MCF 10A (cell line): ENCODE results near the gene ACTN1. TPM values are rescaled to one million over a fixed set of nuclear protein-coding genes. Genes with fewer than 3 reads are reported as not detected.

ENCODE experiments used
- BruUV-seq: library from RNA; stranded (reverse); fragments of 400-500 nt; replicated peaks from 2 replicates; lab custom pipeline; 2021; lab: Mats Ljungman, UMichigan
- CTCF ChIA-PET: fragments of 300-600 bp; sonication (Branson Sonifier 250); formaldehyde crosslinking; extraction: SDS; loops from one replicate; lab custom pipeline; 2021; ENCODE audit warnings: antibody characterized with exemption, inconsistent platforms; lab: Yijun Ruan, JAX
- POLR2A ChIA-PET: fragments of 300-600, 350-650 bp; sonication (Branson Sonifier 250); formaldehyde crosslinking; extraction: SDS; loops from one replicate; lab custom pipeline; 2020; ENCODE audit warnings: antibody characterized with exemption, inconsistent platforms; lab: Yijun Ruan, JAX
- DNase-seq: peaks from one replicate; pipeline ENCODE4 v3.0.0-alpha.2; 2018; ENCODE audit not compliant: unreplicated experiment
- H3K27ac Mint-ChIP-seq: one replicate; pipeline ENCODE4 v1.8.0; 2022; ENCODE audit warnings: mild to moderate bottlenecking, low read depth, mixed read lengths; ENCODE audit not compliant: unreplicated experiment
- H3K27me3 Mint-ChIP-seq: one replicate; pipeline ENCODE4 v1.8.0; 2022; ENCODE audit warnings: mixed read lengths; ENCODE audit not compliant: insufficient read depth, unreplicated experiment
- H3K36me3 Mint-ChIP-seq: one replicate; pipeline ENCODE4 v1.8.0; 2022; ENCODE audit warnings: mild to moderate bottlenecking, moderate library complexity, mixed read lengths; ENCODE audit not compliant: insufficient read depth, unreplicated experiment
- H3K4me1 Mint-ChIP-seq: one replicate; pipeline ENCODE4 v1.8.0; 2022; ENCODE audit warnings: mixed read lengths; ENCODE audit not compliant: insufficient read depth, unreplicated experiment
- H3K4me3 Mint-ChIP-seq: one replicate; pipeline ENCODE4 v1.8.0; 2022; ENCODE audit warnings: mild to moderate bottlenecking, moderate library complexity, mixed read lengths; ENCODE audit not compliant: unreplicated experiment
- H3K9me3 Mint-ChIP-seq: one replicate; pipeline ENCODE4 v1.8.0; 2022; ENCODE audit warnings: mixed read lengths; ENCODE audit not compliant: unreplicated experiment
- intact Hi-C: fragments of 100-400 bp; cut with micrococcal nuclease; formaldehyde crosslinking; loops from 2 replicates; pipeline ENCODE4 v1.14.1; 2022
- total RNA-seq: library from RNA; stranded (reverse); gene quantifications from 2 replicates; pipeline ENCODE4 v1.2.3, GENCODE V29; 2022
- TF ChIP-seq, protein P1 (sequence below): fragments of 200-600 bp; IDR thresholded peaks from one replicate; pipeline ENCODE4 v1.8.0; 2022; ENCODE audit warnings: antibody characterized with exemption, mild to moderate bottlenecking; ENCODE audit not compliant: unreplicated experiment

Gene ACTN1
- total RNA-seq, 1 experiment from 2014 or later = 312 TPM

GRCh38 chr14:68961781-68962584, 17.1 kb downstream of the ACTN1 start:
- DNase-seq = peak; percentile 87
- H3K4me3 Mint-ChIP-seq = no peak overlapping the region
- peak overlapping the region; percentile 85 for H3K27ac Mint-ChIP-seq
- no TSS peak for BruUV-seq
- H3K9me3 Mint-ChIP-seq = no peaks in the 10 kb centered on the region
- POLR2A ChIA-PET = interaction anchor here (0.7 to 6.2 kb wide), 4 partner anchors 13 to 59 kb away, joined by 3 to 60 read pairs (median 24); no protein-coding TSS in a partner anchor
- H3K36me3 Mint-ChIP-seq = peaks cover 28% of the 10 kb centered on the region
- TF ChIP-seq, protein P1, sequence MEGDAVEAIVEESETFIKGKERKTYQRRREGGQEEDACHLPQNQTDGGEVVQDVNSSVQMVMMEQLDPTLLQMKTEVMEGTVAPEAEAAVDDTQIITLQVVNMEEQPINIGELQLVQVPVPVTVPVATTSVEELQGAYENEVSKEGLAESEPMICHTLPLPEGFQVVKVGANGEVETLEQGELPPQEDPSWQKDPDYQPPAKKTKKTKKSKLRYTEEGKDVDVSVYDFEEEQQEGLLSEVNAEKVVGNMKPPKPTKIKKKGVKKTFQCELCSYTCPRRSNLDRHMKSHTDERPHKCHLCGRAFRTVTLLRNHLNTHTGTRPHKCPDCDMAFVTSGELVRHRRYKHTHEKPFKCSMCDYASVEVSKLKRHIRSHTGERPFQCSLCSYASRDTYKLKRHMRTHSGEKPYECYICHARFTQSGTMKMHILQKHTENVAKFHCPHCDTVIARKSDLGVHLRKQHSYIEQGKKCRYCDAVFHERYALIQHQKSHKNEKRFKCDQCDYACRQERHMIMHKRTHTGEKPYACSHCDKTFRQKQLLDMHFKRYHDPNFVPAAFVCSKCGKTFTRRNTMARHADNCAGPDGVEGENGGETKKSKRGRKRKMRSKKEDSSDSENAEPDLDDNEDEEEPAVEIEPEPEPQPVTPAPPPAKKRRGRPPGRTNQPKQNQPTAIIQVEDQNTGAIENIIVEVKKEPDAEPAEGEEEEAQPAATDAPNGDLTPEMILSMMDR = no peak
- CTCF ChIA-PET = interaction anchor here (0.6 to 1.2 kb wide), 2 partner anchors 36 to 49 kb away, joined by 3 to 6 read pairs; no protein-coding TSS in a partner anchor
- intact Hi-C loops = no loop called here
- H3K4me1 Mint-ChIP-seq = peaks cover 51% of the 10 kb centered on the region
- H3K27me3 Mint-ChIP-seq = no peaks in the 10 kb centered on the region

DNA sequence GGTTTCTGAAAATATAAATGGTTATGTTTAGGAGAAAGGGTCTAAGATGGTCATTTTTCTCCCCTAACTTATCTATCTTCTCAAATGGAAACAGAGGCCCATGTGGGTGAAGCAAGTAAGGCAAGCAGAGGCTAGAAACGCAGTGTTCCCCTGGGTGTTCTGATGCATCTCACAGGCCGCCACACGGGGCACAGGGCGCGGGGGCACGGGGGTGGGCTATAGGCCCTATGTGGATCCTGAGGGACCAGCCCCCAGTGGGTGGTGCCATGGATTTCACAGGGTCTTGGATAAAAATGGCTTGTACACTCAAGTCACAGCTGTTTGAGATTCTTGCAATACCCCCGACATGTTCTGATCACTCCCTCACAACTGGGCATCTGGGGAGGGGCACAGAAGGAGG, 17.7 kb downstream of the ACTN1 start:
- ChIA-PET CTCF (interaction anchor here (0.6 to 1.2 kb wide), 2 partner anchors 35 to 49 kb away, joined by 3 to 6 read pairs; no protein-coding TSS in a partner anchor), POLR2A (interaction anchor here (0.7 to 6.2 kb wide), 4 partner anchors 12 to 60 kb away, joined by 3 to 60 read pairs (median 24); no protein-coding TSS in a partner anchor)
- TF ChIP-seq, protein P1 = no peak
- BruUV-seq = no TSS peak
- H3K9me3 Mint-ChIP-seq = no peaks in the 10 kb centered on the region
- no peak for DNase-seq
- no peak overlapping the region for H3K4me3 Mint-ChIP-seq
- H3K36me3 Mint-ChIP-seq = peaks cover 34% of the 10 kb centered on the region
- intact Hi-C loops = no loop called here
- peak overlapping the region; percentile 85 for H3K27ac Mint-ChIP-seq
- H3K27me3 Mint-ChIP-seq = no peaks in the 10 kb centered on the region
- H3K4me1 Mint-ChIP-seq = peaks cover 51% of the 10 kb centered on the region

DNA sequence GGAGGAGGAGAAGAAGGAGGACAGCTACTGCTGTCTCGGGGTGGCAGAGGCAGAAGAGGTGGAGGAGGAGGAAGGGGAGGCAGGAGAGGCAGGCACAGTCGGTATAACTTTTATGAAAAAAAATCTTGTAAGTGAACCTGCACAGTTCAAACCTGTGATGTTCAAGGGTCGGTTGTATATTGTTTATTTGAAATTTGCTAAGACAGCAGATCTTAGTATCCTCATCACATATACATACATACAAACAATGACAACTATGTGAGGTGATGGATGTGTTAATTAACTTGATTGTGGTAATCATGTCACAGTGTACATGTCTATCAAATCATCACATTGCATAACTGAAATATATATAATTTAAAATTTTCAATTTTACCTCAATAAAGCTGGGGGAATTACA, 19.0 kb downstream of the ACTN1 start:
- TF ChIP-seq, protein P1 = no peak
- CTCF ChIA-PET = interaction anchor here (0.8 to 1.4 kb wide), 3 partner anchors 8 to 48 kb away, joined by 3 to 4 read pairs (median 4); no protein-coding TSS in a partner anchor
- H3K36me3 Mint-ChIP-seq = peaks cover 36% of the 10 kb centered on the region
- peaks cover 54% of the 10 kb centered on the region for H3K4me1 Mint-ChIP-seq
- intact Hi-C loops = no loop called here
- peak overlapping the region; percentile 19 for H3K4me3 Mint-ChIP-seq
- H3K27ac Mint-ChIP-seq = peak overlapping the region; percentile 90
- BruUV-seq = no TSS peak
- no peaks in the 10 kb centered on the region for H3K9me3 Mint-ChIP-seq
- H3K27me3 Mint-ChIP-seq = no peaks in the 10 kb centered on the region
- POLR2A ChIA-PET = interaction anchor here (5.8 to 6.2 kb wide), 2 partner anchors 11 to 16 kb away, joined by 43 to 60 read pairs; no protein-coding TSS in a partner anchor
- no peak for DNase-seq

DNA sequence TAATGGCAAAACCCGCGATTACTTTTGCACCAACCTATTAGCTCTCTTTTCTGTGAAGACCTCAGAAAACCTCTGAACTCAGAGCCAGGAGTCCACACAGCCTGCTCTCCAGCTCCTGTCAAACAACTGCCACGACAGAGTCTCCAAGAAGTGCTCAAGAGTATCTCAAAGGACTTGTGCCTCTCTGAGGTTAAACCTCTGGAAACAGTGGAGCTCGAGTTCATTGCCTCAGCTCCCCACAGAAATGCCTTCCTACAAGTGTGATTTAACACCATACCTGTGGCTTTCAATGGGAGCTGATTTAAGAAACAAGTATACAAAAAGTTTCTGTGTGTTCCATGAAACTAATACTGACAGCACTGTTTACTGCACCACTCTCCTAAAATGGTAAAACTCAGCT, 20.1 kb downstream of the ACTN1 start:
- no TSS peak for BruUV-seq
- Mint-ChIP-seq H3K27ac (peak overlapping the region; percentile 90), H3K4me3 (peak overlapping the region; percentile 43), H3K36me3 (peaks cover 38% of the 10 kb centered on the region), H3K9me3 (no peaks in the 10 kb centered on the region), H3K27me3 (no peaks in the 10 kb centered on the region), H3K4me1 (peaks cover 59% of the 10 kb centered on the region)
- DNase-seq = no peak
- TF ChIP-seq, protein P1 = no peak
- ChIA-PET CTCF (interaction anchor here (0.6 to 1.0 kb wide), 2 partner anchors 9 to 1255 kb away, joined by 3 to 4 read pairs; no protein-coding TSS in a partner anchor), POLR2A (interaction anchor here (0.6 to 6.2 kb wide), 7 partner anchors 10 to 19 kb away, joined by 3 to 60 read pairs (median 4); no protein-coding TSS in a partner anchor)
- intact Hi-C loops = no loop called here
